ENCODE data around the gene THAP7. TPM values are rescaled to one million over a fixed set of nuclear protein-coding genes. Genes with fewer than 3 reads are reported as not detected.

THAP7 gene
- total and polyA plus RNA-seq, 7 donors, result 19.9 to 59.4 (median 39.2) TPM

- WGBS, 2 donors, result 46 to 84% methylated on average over 10 of the region's 10 CpGs
- TF ChIP-seq POLR2AphosphoS5 (IDR thresholded peaks at IDR 0.05), result no peak
- no peak for TF ChIP-seq EP300 (IDR thresholded peaks at IDR 0.05)
- TF ChIP-seq CTCF (IDR thresholded peaks at IDR 0.05), result no peak
- TF ChIP-seq POLR2A (IDR thresholded peaks at IDR 0.05), result no peak
- H3K9me3 ChIP-seq, result no peaks in the 10 kb centered on the region
- no peak overlapping the region for H3K4me3 ChIP-seq
- peaks cover 0 to 5% (median under 1%) of the 10 kb centered on the region in 4 donors for H3K4me1 ChIP-seq
- H3K27me3 ChIP-seq, result no peaks in the 10 kb centered on the region
- intact Hi-C loops (cut with DNase I), result no loop called here
- no peak overlapping the region for H3K27ac ChIP-seq
- H3K36me3 ChIP-seq, result peaks cover 0 to 48% (median 19%) of the 10 kb centered on the region in 4 donors
- DNase-seq, result no peak
Measured at GRCh38 chr22:20951151-20951931, 50.6 kb downstream of the THAP7 start.

- no peaks in the 10 kb centered on the region for H3K27me3 ChIP-seq
- no peaks in the 10 kb centered on the region for H3K9me3 ChIP-seq
- H3K36me3 ChIP-seq, result peaks cover 0 to 48% (median 19%) of the 10 kb centered on the region in 4 donors
- no peak overlapping the region for H3K4me3 ChIP-seq
- intact Hi-C loops (cut with DNase I), result no loop called here
- DNase-seq, result peak; percentile 14
- peaks cover 0 to 20% (median 11%) of the 10 kb centered on the region in 4 donors for H3K4me1 ChIP-seq
- 80 to 81% methylated on average over 13 of the region's 13 CpGs for WGBS, 2 donors
- no peak overlapping the region for H3K27ac ChIP-seq
- TF ChIP-seq EP300 (IDR thresholded peaks at IDR 0.05), result no peak
- no peak for TF ChIP-seq POLR2AphosphoS5 (IDR thresholded peaks at IDR 0.05)
- TF ChIP-seq CTCF (IDR thresholded peaks at IDR 0.05), result no peak
- TF ChIP-seq POLR2A (IDR thresholded peaks at IDR 0.05), result no peak
Measured at GRCh38 chr22:20949698-20950183, 52.2 kb downstream of the THAP7 start.

Small RNA genes lying within 50 kb of the gene (small RNA-seq; reads per million reads assigned to genes)
- gene MIR649, result 0 reads per million in 3 donors

Other genes with a start within 250 kb of the THAP7 start
- not detected for gene SERPIND1, start 228.0 kb downstream of the THAP7 start, total RNA-seq
- under 1 TPM in 1 of 3 donors, not detected in 2; 0.04 TPM for gene SERPIND1, start 228.0 kb downstream of the THAP7 start, polyA plus RNA-seq
- gene PI4KA, start 143.3 kb downstream of the THAP7 start, total RNA-seq, result 100 to 1,000 TPM in 1 of 4 donors, 10 to 100 TPM in 3; 63.5 to 137 (median 75.0) TPM
- gene PI4KA, start 143.3 kb downstream of the THAP7 start, polyA plus RNA-seq, result 10 to 100 TPM; 26.1 to 53.7 (median 26.4) TPM
- 10 to 100 TPM; 20.0 to 25.5 (median 22.8) TPM for gene SNAP29, start 143.1 kb downstream of the THAP7 start, total RNA-seq
- 10 to 100 TPM; 16.2 to 24.0 (median 20.2) TPM for gene SNAP29, start 143.1 kb downstream of the THAP7 start, polyA plus RNA-seq
- gene CRKL, start 84.7 kb downstream of the THAP7 start, total RNA-seq, result 10 to 100 TPM; 35.6 to 37.1 (median 36.4) TPM
- 10 to 100 TPM; 16.8 to 25.0 (median 21.3) TPM for gene CRKL, start 84.7 kb downstream of the THAP7 start, polyA plus RNA-seq
- 1 to 10 TPM in 3 of 4 donors, under 1 TPM in 1; 0.66 to 1.9 (median 1.3) TPM for gene AIFM3, start 34.9 kb downstream of the THAP7 start, total RNA-seq
- 100 to 1,000 TPM in 1 of 3 donors, 10 to 100 TPM in 2; 72.6 to 105 (median 91.3) TPM for gene AIFM3, start 34.9 kb downstream of the THAP7 start, polyA plus RNA-seq
- 10 to 100 TPM; 30.8 to 50.4 (median 35.8) TPM for gene LZTR1, start 19.8 kb downstream of the THAP7 start, total RNA-seq
- 10 to 100 TPM; 10.2 to 40.5 (median 12.5) TPM for gene LZTR1, start 19.8 kb downstream of the THAP7 start, polyA plus RNA-seq
- gene P2RX6, start 13.0 kb upstream of the THAP7 start, total RNA-seq, result 1 to 10 TPM; 1.1 to 2.0 (median 1.3) TPM
- gene P2RX6, start 13.0 kb upstream of the THAP7 start, polyA plus RNA-seq, result under 1 TPM in 2 of 3 donors, not detected in 1; under 0.01 to 0.77 TPM
- under 1 TPM in 3 of 4 donors, not detected in 1; 0.16 to 0.71 (median 0.41) TPM for gene SLC7A4, start 30.4 kb upstream of the THAP7 start, total RNA-seq
- 1 to 10 TPM in 2 of 3 donors, under 1 TPM in 1; 0.46 to 2.6 (median 1.2) TPM for gene SLC7A4, start 30.4 kb upstream of the THAP7 start, polyA plus RNA-seq
- not detected for gene LRRC74B, start 43.8 kb upstream of the THAP7 start, total RNA-seq
- under 1 TPM in 2 of 3 donors, not detected in 1; under 0.01 to 0.06 TPM for gene LRRC74B, start 43.8 kb upstream of the THAP7 start, polyA plus RNA-seq